Skin epidermis (tissue), 12 donors: ENCODE data around the gene TRAPPC3L.

ENCODE experiments used
- H3K27ac ChIP-seq, 21 experiments: fragments of 200-600 bp; sonication (generic) in 11 of 21; one replicate each; pipeline ENCODE4 v1.5.0; 2020; ENCODE audit warnings: mild to moderate bottlenecking in 3 of 21, inconsistent platforms in 2 of 21, moderate library complexity in 2 of 21
- H3K4me3 ChIP-seq, 7 experiments: fragments of 200-600 bp; sonication (generic) in 2 of 7; one replicate each; pipeline ENCODE4 v1.5.0; 2020; ENCODE audit warnings: inconsistent platforms in 2 of 7, mild to moderate bottlenecking in 2 of 7, moderate library complexity in 1 of 7

TRAPPC3L gene

GRCh38 chr6:116561377-116562018 is 16.0 kb upstream of the TRAPPC3L start:
- H3K27ac ChIP-seq = no peak overlapping the region
- no peak overlapping the region for H3K4me3 ChIP-seq

GRCh38 chr6:116560130-116560529 is 14.6 kb upstream of the TRAPPC3L start:
- no peak overlapping the region for H3K27ac ChIP-seq
- H3K4me3 ChIP-seq = no peak overlapping the region

GRCh38 chr6:116557893-116558292 is 12.4 kb upstream of the TRAPPC3L start:
- Histone ChIP-seq H3K4me3 (no peak overlapping the region), H3K27ac (no peak overlapping the region)

GRCh38 chr6:116556814-116557415 is 11.4 kb upstream of the TRAPPC3L start:
- H3K27ac ChIP-seq = peak overlapping the region in 1 of 21 experiments; percentile 11

GRCh38 chr6:116556065-116556464 is 10.6 kb upstream of the TRAPPC3L start:
- Histone ChIP-seq H3K4me3 (no peak overlapping the region), H3K27ac (peak overlapping the region in 3 of 21 experiments; percentile 11 to 44 (median 41))

More at GRCh38 chr6:116556814-116557415, 11.4 kb upstream of the TRAPPC3L start:
- no peak overlapping the region for H3K4me3 ChIP-seq

GRCh38 chr6:116553451-116553850 is 8.0 kb upstream of the TRAPPC3L start, which contains the start of gene CALHM4:
CALHM4 (plus strand) TSS chr6:116553751; CDS start chr6:116553794, 43 bp downstream.
- Histone ChIP-seq H3K4me3 (no peak within 1 kb of the TSS), H3K27ac (no peak within 1 kb of the TSS)

- Histone ChIP-seq H3K27ac (no peak overlapping the region), H3K4me3 (no peak overlapping the region)
These were observed 5.3 kb upstream of the TRAPPC3L start for GRCh38 chr6:116550796-116551195.

- H3K4me3 ChIP-seq = no peak overlapping the region
These were observed 1.9 kb upstream of the TRAPPC3L start for GRCh38 chr6:116547358-116547757.

GRCh38 chr6:116543149-116543548 is 2.3 kb downstream of the TRAPPC3L start:
- no peak overlapping the region for H3K27ac ChIP-seq
- no peak overlapping the region for H3K4me3 ChIP-seq

More at GRCh38 chr6:116547358-116547757, 1.9 kb upstream of the TRAPPC3L start:
- no peak overlapping the region for H3K27ac ChIP-seq

- Histone ChIP-seq H3K27ac (no peak overlapping the region), H3K4me3 (no peak overlapping the region)
These were observed 3.1 kb downstream of the TRAPPC3L start for GRCh38 chr6:116542426-116542825.

GRCh38 chr6:116536216-116536621 is 9.3 kb downstream of the TRAPPC3L start:
- no peak overlapping the region for H3K27ac ChIP-seq
- no peak overlapping the region for H3K4me3 ChIP-seq

GRCh38 chr6:116535109-116535508 is 10.4 kb downstream of the TRAPPC3L start:
- H3K27ac ChIP-seq = no peak overlapping the region
- no peak overlapping the region for H3K4me3 ChIP-seq

GRCh38 chr6:116533233-116533957 is 12.1 kb downstream of the TRAPPC3L start:
- no peak overlapping the region for H3K27ac ChIP-seq
- no peak overlapping the region for H3K4me3 ChIP-seq

- Histone ChIP-seq H3K27ac (no peak overlapping the region), H3K4me3 (no peak overlapping the region)
These were observed 13.6 kb downstream of the TRAPPC3L start for GRCh38 chr6:116531675-116532570.

GRCh38 chr6:116530436-116530835 is 15.0 kb downstream of the TRAPPC3L start:
- H3K4me3 ChIP-seq = no peak overlapping the region
- no peak overlapping the region for H3K27ac ChIP-seq

GRCh38 chr6:116529466-116530290 is 15.8 kb downstream of the TRAPPC3L start:
- Histone ChIP-seq H3K27ac (no peak overlapping the region), H3K4me3 (no peak overlapping the region)

GRCh38 chr6:116528780-116529179 is 16.7 kb downstream of the TRAPPC3L start:
- Histone ChIP-seq H3K27ac (no peak overlapping the region), H3K4me3 (no peak overlapping the region)

GRCh38 chr6:116528133-116528532 is 17.4 kb downstream of the TRAPPC3L start:
- Histone ChIP-seq H3K4me3 (no peak overlapping the region), H3K27ac (no peak overlapping the region)

GRCh38 chr6:116524236-116524635 is 21.2 kb downstream of the TRAPPC3L start:
- Histone ChIP-seq H3K4me3 (no peak overlapping the region), H3K27ac (no peak overlapping the region)
